ENCODE results near the gene SOWAHA.
"Not testable (repeated sequence)": the region's sequence is repeated elsewhere in the genome, so short reads cannot be mapped to it uniquely, and the experiment has no call there.

Gene SOWAHA

DNA sequence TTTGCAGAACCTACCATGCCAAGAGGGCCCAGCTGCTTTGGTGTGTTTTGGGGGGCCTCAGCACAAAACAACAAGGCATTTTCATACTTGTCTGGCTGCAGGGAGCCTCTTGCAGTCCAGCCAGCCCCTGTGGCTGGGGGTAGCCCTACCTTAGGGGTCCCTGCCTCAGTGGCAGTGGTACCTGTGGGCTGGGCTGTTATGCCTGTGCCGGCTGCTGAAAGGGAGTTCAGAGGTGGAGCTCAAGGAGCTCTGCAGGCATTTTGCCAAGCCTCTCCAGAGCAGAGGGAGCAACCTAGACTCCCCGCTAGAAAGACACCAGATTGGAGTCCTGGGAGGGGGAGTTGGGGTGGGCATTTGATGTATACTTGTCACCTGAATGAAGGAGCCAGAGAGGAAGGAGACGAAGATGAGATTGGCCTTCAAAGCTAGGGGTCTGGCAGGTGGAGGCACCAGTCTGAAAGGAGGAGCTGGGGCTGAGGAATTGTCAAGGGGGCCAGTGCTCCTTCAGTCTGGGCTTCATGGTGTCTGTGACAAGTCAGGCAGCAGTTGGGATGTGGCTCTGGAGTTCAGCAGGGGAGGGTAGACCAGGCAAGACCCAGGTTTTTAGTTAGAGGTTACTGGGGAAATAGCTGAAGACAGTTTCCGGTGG lies 15.9 kb downstream of the SOWAHA start:
- DNase-seq: no peak

DNA sequence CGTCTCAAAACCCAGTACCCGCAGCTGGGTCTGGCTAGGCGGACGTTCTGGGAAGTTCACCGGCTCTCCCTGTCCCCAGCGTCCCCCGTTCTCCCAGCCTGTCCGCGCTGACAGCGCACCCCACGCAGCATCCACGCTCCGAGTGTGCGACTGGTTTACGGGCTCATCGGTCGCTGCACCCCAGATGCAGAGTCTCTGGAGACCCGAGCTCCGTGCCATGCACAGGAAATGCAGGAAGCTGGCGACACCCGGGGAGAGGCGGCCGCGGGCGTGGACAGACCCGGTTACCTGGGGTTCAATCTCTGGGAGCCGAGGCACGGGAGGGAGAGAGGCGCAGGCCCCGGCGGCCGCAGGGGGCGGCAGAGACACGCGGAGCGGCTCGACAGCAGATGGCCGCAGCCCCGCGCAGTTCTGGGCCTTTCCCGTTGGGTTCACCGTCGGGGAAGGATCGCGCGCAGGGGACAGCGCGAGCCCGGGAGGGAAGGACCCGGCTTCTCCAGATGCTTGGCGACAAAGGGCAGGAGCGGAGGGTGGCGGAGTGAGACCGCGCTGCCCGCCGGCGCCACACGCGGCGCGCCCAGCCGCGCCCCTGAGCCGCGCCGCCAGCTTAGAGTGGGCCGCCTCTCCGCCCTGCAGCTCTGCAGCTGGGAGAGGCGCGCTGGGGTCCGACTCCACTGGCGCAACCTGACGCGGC lies 16.8 kb downstream of the SOWAHA start:
- DNase-seq: peak; percentile 77

DNA sequence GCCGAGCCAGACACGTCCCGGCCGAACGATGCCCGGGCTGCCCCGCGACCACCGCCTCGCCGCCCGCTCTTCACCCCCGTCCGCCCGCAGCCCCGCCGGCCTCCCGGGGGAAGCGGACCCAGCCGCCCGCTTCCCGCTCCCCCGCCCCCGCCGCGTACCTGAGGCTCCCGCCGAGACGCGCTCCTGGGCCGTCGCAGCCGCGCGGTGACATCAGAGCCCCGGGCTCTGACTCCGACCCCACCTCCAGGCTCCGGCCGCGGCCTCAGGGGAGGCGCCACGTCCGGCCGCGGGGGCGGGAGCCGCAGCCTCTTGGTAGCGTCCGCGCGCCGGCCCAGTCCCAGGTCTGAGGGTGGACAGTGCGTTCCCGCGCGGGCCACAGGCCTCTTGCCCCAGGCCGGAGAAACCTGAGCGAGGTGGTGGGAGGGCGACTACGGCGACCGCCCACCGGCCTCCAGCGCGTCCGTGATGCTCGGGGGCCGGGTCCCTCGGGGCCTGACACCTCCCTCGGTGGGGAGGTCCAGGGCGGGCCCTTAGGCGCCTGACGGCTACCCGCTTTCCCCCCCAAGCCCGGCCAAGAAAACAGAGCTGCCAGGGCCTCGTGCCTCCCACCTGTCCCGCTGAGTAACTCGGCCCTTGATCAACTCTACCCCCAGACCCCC lies 17.5 kb downstream of the SOWAHA start, which contains the start of gene SHROOM1:
SHROOM1 (minus strand) TSS at position 212 of the 659 bp plus-strand sequence. CDS start 4,507 bp downstream, outside the sequence.
- no peak for DNase-seq

- DNase-seq: no peak
Observed at GRCh38 chr5:132831095-132831860, 18.2 kb downstream of the SOWAHA start.

DNA sequence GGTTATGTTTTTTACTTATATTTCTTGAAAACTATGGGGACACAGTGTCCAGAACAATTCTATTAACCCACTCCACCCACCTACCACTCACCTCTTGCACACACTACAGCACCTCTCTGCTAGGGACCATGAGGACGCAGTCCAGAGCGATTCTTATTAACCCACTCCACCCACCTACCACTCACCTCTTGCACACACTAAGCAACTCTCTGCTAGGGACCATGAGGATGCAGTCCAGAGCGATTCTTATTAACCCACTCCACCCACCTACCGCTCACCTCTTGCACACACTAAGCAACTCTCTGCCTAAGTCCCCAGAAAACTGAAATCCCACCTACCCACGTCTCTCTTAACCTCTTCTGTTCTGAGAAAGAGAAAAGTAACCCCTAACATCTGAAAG lies 19.5 kb downstream of the SOWAHA start:
- no peak for DNase-seq

GRCh38 chr5:132834057-132834456 lies 21.0 kb downstream of the SOWAHA start:
- no peak for DNase-seq

- DNase-seq: no peak
Observed at GRCh38 chr5:132836852-132837251, 23.8 kb downstream of the SOWAHA start.

- no peak for DNase-seq
Observed at GRCh38 chr5:132837868-132838267, 24.8 kb downstream of the SOWAHA start.

GRCh38 chr5:132838516-132839282 lies 25.6 kb downstream of the SOWAHA start:
- no peak for DNase-seq

GRCh38 chr5:132839426-132840301 lies 26.6 kb downstream of the SOWAHA start:
- no peak for DNase-seq

- DNase-seq: no peak
Observed at GRCh38 chr5:132840313-132840712, 27.2 kb downstream of the SOWAHA start.

GRCh38 chr5:132840896-132841295 lies 27.8 kb downstream of the SOWAHA start:
- no peak for DNase-seq

DNA sequence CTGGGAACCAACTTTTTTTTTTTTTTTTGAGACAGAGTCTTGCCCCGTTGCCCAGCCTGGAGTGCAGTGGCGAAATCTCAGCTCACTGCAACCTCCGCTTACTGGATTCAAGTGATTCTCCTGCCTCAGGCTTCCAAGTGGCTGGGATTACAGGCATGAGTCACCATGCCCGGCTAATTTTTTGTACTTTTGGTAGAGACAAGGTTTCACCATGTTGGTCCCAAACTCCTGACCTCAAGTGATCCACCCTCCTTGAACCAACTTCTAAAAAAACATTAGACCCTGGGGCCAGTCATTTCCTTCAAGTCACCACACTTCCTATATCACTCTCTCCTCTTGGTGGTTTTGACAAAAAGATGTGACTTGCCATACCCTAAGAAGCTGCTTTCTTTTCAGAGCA lies 28.2 kb downstream of the SOWAHA start:
- no peak for DNase-seq

DNA sequence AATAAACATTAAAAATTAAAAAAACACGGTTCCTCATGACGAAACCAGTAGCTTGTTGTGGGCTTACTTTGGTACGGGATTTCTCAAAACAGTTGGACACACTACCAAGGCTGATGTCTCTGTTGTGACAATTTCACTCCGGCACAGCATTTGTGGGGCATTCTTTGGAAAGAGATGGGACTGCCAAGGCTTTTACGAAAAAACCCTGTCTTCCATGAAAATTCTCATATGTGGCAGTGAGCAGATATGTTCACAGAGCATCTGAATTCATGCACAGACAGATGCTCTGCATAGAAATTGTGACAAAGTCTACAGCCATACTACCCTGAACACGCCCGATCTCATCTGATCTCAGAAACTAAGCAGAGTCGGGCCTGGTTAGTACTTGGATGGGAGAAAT lies 35.2 kb downstream of the SOWAHA start:
- no peak for DNase-seq

DNA sequence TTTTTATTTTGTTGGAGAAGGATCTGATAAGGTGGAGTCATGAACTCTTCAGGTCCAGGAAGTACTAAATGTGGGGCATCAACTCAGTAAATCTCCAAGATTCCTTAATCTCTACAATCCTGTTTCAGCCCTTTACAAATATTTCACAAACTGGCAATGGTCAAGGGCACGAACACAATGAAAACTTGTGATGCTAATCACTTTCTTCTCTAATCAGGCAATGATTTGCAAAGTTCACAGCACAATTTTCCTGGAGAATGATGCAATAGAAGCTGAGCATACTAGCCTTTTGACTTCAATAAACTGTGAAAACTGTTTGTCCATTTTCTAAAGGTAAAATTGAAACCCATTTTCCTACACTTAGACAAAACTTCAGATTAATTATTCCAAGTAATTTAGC lies 36.2 kb downstream of the SOWAHA start:
- DNase-seq: no peak

DNA sequence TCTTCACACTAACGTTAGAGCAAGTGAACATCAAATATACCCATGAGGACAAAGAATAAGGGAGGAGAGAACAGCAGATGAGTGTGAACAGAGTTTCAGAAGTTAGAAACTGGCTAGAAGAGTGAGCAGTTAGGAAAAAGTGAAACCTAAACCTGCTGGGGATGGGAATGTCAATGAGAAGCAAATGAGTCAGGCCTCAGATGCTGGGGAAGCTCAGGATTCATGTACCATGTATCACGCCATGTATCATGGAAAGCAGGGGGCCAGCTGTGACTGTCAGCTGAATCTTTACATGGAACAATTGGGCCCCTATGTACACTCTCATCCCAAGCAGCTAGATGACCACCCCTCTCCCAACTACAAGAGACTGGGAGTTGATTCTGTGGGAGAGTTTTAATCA lies 37.0 kb downstream of the SOWAHA start:
- no peak for DNase-seq

- DNase-seq: no peak
Observed at GRCh38 chr5:132853323-132853722, 40.2 kb downstream of the SOWAHA start.

DNA sequence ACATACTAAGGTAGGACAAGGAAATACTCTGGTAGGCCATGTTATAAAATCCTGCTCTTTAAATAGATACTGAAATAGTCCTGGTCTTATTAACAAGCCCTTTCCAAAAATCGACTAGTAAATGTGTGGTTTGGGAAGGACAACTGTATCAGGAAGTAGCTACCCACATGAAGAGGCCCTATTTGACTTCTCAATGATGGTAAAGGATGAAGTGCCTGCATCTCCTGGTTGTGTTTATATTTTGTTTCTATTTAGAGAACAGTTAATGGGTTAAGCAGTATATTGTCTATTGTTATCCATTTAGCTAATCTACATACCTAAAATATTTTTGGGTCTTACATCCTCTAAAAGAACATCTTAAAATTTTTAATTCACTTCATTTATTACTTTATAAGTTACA lies 40.7 kb downstream of the SOWAHA start:
- DNase-seq: no peak

DNA sequence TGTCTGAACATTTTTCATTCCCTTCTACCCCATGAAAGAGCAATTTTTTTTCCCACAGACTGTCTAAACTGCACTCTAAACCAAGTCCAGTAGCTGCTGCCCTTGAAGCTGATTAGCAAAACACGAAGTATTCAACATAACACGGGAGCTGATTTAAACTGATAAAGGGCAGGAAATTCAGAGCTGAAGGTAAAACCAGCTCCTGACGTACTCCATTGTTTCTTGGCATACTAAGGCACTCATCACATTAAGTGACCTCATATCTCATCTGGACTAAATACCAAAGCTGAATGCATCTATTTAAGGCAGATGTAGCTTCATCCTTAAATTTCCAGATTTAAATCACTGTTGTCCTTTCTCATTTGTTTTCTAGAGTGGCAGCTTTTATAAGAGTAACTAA lies 41.2 kb downstream of the SOWAHA start:
- DNase-seq: no peak

GRCh38 chr5:132854992-132855391 lies 41.9 kb downstream of the SOWAHA start:
- DNase-seq: not testable (repeated sequence)

DNA sequence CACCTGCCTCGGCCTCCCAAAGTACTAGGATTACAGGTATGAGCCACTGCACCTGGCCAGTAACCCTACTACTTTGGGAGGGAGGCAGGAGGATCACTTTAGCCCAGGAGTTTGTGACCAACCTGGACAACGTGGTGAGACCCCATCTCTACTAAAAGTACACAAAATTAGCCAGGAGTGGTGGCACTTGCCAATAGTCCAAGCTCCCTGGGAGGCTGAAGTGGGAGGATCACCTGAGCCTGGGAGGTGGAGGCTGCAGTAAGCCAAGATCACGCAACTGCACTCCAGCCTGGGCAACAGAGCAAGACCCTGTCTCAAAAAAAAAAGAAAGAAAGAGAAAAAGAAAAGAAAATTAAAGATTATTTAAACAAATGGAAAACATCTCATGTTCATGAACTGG lies 42.9 kb downstream of the SOWAHA start:
- DNase-seq: no peak
